ENCODE data around the gene DUOXA2. TPM values are rescaled to one million over a fixed set of nuclear protein-coding genes. Genes with fewer than 3 reads are reported as not detected.
A peak's percentile ranks its signal among the peaks of the same experiment; 100 is the strongest.

DUOXA2 gene
- polyA plus RNA-seq, 5 donors: 0.10 to 0.21 (median 0.14) TPM; not detected in 2

- no peak for DNase-seq
These were observed 2.6 kb downstream of the DUOXA2 start for GRCh38 chr15:45116482-45117307.

DNA sequence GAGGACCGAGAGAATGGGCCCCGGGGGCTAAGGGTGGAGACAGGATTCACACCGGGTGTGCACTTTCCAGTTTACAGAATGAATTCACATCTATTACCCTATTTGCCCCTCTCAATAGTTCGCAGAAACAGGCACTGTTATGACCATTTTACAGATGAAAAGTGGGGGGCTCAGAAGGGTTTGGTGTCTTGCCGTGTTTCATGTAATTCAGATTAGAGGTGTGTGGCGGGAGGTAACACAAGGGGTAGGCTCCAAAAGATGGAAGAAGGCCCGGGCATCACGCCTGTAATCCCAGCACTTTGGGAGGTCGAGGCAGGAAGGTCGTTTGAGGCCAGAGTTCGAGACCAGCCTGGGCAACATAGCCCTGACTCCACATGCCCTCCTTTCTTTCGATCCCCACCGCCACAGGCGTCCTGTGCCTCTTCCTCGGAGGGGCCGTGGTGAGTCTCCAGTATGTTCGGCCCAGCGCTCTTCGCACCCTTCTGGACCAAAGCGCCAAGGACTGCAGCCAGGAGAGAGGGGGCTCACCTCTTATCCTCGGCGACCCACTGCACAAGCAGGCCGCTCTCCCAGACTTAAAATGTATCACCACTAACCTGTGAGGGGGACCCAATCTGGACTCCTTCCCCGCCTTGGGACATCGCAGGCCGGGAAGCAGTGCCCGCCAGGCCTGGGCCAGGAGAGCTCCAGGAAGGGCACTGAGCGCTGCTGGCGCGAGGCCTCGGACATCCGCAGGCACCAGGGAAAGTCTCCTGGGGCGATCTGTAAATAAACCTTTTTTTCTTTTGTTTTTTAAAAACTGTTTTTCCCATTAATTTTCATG lies 3.4 kb downstream of the DUOXA2 start:
- DNase-seq: no peak

DNA sequence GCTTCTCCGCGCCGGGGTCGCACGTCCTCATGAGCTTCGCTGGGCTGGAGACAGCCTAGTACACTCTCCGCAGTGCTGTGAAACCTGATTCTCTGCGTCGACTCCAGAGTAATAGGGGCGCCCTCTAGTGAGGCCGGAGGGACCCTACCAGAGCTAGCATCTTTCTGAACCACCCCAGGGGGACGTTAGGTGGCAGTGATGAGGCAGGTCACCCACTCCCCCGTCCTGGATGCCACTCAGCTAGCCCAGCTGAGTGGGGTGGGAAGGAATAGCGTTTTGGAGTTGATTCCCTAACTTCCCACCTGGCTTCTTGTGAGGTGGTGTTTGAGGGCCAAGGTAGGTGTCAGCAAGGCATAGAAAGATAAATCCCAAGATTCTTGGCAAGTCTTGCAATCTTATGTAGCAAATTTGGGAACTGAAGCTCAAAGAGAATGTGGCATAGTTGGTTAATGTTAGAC lies 4.0 kb downstream of the DUOXA2 start:
- DNase-seq: peak; percentile 83 to 88

- DNase-seq: no peak
These were observed 4.9 kb downstream of the DUOXA2 start for GRCh38 chr15:45118996-45119395.

DNA sequence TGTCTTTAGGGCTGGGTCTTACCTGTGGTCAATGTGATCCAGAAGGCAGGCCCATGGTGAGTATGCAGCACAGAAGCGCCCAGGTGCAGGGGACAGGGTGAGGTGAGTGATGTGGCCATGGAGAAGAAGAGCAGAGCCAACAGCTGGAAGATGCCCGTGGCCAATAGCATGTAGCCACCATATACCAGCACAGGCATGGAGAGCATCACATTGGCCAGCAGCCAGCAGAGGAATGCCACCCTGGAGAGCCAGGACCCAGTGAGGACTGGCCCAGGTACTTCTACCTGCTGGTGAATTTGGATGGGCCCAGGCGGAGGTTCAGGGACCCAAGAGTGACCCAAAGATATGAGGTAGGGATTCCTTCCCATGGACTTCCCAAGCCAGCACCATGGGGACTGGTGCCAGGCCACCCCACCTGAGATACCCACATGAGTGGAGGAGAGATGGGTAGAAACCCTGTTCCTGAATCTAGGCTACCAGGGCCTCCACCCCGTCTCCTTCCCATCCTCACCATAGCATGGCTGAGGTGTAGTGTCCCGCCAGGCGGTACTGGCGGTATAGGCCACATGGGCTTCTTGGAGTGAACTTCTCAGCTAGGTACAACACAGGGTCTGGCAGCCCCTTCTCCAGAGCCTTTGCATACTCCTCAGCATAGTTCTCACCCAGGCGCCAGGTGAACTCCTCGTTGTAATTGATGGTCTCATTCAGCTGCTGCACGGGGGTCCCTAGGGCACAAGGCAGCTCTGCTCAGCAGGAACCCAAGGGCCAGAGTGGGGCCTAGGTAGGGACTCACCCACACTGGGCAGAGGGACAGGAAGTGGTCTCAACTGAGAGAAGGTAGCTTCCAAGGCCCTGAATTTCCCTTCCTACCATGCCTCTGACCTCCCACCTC lies 6.2 kb downstream of the DUOXA2 start:
- DNase-seq: no peak

DNA sequence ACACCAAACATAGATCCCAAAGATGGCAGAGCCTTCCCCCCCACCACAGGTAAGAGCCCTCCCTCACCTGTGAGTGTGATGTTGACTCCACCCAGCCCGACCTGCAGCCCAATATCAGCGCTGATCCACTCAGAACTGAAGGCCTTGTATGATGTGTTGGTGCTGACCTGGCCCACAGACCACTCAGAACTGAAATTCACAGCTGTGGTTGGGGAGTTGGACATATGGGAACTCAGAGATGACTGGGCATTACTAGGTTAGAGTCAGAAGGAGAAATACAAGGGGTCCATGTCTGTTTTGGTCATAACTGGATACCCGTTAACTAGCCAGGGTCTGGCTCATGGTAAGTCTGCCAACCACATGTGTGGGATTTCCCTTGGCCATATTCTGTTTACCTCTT lies 6.9 kb downstream of the DUOXA2 start:
- no peak for DNase-seq

DNA sequence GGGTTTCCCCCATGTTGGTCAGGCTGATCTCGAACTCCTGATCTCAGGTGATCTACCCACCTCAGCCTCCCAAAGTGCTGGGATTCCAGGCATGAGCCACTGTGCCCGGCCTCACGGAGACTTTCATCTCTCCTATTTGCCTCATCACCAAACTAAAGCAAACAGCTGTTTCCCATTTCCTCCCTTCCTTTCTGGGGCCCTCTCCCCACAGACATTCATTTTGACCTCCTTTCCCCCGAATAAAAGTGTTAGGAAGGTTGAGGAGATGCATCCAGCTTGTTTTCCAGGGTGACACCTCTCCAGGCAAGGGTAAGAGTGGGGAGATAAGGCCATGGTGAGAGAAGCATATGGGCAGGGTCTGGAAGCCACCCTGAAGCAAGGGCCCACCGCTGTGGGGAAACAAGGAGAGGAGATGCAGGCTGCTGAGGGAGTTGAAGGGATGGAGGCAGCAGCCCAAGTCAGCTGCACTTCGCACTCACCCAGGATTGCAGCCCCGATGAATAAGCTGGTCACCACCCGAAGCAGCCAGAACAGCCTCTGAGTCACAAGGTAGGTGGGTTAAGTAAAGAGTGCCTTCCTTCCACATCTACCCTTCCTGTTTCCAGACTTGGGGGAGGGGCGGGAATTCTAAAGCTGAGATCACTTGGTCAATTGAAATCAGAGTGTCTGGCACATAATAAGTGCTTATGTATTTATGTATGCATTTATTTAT lies 7.7 kb downstream of the DUOXA2 start:
- no peak for DNase-seq

- no peak for DNase-seq
These were observed 8.6 kb downstream of the DUOXA2 start for GRCh38 chr15:45122719-45123118.

- DNase-seq: no peak
These were observed 9.3 kb downstream of the DUOXA2 start for GRCh38 chr15:45123397-45123796.

DNA sequence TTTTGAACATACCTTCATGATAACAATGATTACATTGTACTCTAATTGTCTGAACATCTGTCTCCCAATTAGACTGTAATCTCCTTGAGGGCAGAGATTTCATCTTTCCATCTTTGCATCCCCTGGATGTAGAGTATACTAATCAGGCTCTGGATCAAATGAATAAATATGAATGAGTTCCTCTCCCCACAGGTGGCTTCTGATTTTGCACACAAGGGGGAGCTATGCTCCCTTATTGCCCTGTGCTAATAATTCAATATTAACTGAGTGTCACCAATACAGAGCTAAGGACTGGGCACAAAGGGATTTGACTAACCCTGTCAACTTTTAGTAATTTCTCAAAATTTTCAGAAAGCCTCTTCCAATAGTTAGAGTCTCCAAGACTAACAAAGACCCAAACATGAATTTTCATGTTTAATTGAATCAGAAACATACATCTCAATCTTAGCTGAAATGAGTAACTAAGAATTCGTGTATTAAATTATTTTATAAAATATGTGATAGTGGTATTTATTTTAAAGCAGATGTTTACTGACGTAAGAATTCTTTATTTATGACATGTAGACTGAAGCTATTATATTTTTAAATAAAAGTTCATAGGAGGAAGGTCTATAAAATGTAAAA lies 12.5 kb downstream of the DUOXA2 start:
- no peak for DNase-seq

DNA sequence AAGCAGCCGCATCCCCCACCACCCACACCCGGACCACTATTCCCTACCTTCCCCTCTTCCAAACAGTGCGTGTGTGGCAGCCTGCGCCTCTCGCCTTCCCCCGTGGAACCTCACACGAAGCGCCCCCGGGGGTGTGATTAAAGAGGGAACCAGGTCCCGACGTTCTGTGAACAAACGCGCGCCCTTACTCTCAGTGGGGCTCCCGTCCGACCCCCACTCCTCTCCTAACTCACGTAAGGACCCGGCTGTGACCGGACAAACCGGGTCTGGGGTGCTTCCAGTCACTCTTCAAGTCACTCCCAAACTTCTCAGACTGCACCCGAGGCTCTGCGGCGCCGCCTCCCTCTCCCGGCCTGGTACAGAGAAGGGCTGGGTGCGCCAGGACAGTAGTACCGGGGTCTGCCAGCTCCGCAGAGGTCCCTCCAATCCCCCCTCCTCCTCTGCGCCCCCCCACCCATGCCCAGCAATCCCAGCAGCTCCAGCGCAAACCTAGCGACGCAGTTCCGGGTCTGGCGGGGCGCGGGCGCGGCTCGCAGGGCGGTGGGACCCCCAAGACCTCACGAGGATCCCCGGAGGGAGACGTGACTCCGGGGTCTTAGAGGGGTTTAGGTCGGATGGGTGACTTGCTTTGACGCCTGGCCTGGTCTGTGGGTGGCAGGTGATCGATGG lies 15.0 kb downstream of the DUOXA2 start:
- DNase-seq: no peak

DNA sequence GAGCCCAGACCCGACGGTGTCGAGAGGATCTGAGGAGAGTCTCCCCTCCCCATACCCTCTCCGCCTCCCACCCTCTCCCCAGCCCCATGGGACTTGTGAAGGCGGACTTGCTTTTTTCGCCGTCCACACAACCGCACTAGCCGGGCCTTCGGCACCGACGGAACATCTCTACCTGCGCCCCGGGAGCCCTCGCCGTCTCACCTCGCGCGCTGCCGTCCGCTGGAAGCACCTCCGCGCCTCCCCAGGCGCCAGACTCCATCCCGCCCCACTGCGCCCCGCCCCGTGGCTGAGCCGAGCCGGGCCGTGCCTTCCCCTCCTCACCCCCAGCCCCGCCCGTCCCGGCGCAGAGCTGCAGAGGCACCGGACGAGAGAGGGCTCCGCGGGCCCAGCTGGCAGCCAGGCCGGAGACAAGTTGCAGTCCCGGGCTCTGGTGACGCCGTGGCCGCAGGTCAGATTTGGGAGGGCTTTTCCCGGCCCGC lies 15.6 kb downstream of the DUOXA2 start, which contains the start of the genes DUOX1 and DUOXA1:
TSS of gene DUOX1 (plus strand) at position 344 of the 479 bp plus-strand sequence. CDS start 1,973 bp downstream, outside the sequence.
TSS of gene DUOXA1 (minus strand) at position 229 of the 479 bp plus-strand sequence. CDS start 6,865 bp downstream, outside the sequence.
- DNase-seq: no peak

- DNase-seq: no peak
These were observed 16.3 kb downstream of the DUOXA2 start for GRCh38 chr15:45130291-45131000.

DNA sequence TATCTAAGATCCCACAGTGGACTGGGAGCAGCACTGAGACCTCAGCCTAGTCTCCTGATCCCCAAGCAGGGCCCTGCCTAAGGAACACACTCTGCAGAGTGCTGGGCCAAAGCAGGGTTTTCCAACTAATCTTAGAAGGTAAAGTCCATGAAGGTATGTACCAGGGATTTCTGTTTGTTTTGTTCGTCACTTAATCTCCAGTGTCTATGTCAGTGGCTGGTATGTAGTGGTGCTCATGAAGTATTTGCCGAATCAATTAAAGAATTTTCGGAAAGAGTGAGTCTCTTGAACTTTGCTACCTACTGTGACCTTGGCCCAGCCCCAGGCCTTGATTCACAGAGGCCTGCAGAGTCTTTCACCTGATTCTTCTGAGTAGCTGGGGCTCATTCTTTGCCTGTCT lies 17.4 kb downstream of the DUOXA2 start:
- no peak for DNase-seq

DNA sequence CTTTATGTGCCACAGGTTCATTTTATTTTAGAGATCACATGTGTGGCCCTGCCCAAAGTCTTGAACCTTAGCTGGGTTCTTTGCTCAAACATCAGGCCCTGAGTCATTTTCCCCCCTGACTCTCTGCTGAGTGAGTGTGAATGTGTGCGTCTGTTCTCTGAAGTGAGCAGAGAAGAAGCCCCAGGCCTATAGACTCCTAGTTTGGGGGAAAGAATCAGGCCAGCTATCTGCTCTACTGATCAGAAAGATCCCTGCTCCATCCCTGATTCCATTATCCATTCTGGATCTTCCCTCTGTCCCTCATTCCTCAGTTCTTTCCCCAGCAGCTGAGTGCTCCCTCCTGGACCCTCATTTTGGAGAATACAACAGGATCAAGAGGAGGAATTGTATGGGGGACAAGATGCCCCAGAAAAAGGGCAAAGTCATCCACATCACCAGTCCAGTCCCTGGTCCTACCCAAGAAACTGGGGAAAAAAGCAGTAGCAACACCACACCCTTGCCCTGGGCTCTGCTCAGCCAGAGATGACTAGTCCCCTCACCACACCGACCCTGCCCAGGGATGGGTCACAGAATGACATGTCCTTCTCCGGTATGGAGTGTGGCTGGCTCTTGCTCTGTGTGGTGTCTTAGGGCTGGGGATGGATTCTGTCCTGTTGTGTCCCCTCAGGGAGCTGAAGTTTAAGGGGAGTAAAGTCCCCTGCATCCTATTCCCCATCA lies 18.9 kb downstream of the DUOXA2 start:
- no peak for DNase-seq

GRCh38 chr15:45133561-45133920 lies 19.4 kb downstream of the DUOXA2 start:
- DNase-seq: no peak

- no peak for DNase-seq
These were observed 19.9 kb downstream of the DUOXA2 start for GRCh38 chr15:45134046-45134445.
